SKM-1 treated with dmso at 0.1 percent for 144 hours (cell line): ENCODE data around the gene LRRC27.
A peak's percentile ranks its signal among the peaks of the same experiment; 100 is the strongest.
"Not testable (repeated sequence)": the region's sequence is repeated elsewhere in the genome, so short reads cannot be mapped to it uniquely, and the experiment has no call there.

Experiments
- DNase-seq: peaks from one replicate; lab custom pipeline; 2025; ENCODE audit not compliant: unreplicated experiment; lab: John Stamatoyannopoulos, UW

Gene LRRC27

DNA sequence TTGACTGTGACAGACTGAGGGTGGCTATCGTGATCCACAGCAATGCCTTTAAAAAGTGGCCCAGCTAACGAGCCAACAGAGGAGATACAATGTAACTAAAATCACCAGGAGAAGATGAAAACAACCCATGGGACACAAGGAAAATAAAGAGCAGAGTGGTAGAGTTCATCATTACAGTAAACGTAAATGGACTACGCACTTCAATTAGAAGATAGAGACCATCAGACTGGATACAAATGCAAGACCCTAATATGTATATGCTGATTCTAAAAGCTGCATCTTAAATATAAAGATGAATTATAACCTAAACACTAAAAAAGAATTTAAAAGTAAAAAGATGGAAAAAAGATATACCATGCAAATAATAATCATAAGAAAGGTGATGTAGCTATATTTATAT lies 17.7 kb upstream of the LRRC27 start:
- DNase-seq: no peak

DNA sequence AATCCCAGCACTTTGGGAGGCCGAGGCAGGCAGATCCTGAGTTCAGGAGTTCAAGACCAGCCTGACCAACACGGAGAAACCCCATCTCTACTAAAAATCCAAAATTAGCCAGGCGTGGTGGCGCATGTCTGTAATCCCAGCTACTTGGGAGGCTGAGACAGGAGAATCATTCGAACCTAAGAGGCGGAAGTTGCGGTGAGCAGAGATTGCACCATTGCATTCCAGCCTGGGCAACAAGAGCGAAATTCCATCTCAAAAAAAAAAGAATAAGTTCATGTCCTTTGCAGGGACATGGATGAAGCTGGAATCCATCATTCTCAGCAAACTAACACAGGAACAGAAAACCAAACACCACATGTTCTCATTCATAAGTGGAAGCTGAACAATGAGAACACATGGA lies 17.1 kb upstream of the LRRC27 start:
- DNase-seq: not testable (repeated sequence)

DNA sequence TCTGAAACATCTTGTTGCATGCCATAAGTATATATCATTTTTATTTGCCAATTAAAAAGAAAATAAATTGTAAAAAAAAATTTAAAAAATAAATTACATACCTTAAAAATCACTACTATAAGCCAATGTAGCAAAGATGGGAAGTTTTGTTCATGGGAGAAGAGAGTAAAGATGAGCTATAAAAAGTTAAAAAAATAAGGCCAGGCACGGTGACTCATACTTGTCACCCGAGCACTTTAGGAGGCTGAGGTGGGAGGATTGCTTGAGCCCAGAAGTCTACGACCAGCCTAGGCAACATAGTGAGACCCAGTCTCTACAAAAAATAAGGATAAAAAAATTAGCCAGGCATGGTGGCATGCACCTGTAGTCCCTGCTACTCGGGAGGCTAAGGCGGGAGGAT lies 15.9 kb upstream of the LRRC27 start:
- DNase-seq: no peak

GRCh38 chr10:132317477-132317876 lies 14.5 kb upstream of the LRRC27 start:
- DNase-seq: not testable (repeated sequence)

GRCh38 chr10:132319853-132320653 lies 11.9 kb upstream of the LRRC27 start:
- peak; percentile 85 for DNase-seq

DNA sequence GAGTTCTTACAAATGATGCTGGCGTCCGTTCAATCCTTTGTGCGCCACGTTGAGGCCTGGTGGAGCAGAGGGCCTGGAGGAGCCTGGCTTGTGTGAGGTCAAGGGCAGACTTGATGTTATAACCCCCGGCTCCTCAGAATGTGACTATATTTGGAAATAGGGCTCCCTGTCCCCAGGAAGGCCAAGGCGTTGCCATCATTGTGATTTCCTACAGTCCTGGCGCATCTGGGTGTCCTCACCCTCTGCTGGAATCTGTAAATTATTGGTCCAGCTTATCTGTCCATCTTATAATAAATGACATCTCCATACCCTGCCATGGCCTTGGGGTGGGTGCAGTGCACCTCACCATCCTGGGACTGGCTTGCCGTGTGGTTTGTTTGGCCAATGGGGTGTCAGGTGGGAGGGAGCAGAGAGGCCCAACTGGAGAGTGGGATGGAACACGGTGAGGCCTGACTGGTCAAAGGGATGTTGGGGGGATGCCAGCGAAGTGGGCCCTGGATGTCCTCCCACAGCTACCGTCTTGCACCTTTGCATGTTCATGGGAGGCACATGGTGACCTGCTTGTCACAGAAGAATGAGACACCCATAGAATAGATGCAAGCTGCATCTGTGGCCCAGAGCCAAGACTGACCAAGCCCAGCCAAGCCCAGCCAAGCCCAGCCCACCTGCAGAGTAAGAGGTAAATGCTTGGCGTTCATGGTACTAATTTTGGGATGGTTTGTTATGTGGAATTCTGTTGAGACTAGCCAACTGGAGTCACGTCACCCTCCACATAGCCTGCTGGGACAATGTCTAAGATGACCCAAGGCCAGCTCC lies 11.1 kb upstream of the LRRC27 start:
- DNase-seq: no peak

DNA sequence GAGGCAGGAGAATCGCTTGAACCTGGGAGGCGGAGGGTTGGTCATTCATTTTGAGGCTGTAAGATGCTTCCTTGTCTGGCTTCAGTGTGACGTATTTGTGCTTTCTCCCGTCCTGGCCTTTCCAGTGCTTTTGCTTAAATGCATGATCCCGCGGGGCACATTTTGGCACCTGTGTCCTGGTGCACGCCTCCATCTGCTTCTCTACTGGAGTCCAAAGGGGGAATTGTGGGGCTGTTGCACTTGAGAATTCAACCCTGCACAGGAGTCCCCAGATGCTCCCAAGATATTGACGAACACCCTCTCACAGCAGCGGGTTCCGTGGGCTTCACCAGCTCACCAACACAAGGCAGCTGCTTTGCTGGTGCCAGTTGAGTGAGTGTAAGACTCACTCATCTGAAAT lies 10.3 kb upstream of the LRRC27 start:
- no peak for DNase-seq

GRCh38 chr10:132322586-132323048 lies 9.4 kb upstream of the LRRC27 start:
- peak; percentile 48 for DNase-seq

DNA sequence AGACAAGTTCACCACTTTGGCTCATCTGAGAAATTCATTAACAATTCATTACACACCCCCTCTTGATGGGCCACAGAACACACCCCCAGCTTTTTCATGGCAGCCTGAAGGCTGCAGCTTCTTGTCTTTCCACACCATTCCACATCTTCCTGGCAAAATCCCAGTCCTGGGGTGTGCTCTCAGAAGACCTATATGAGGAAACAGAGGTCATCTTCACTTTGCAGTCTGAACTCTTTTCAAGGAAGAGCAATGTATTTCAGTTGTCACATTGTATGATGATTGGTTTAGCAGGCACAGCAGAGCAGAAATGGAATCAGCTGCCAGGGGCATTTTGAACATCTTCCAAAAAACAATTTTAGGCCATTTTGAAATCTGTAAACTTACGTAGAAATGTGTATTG lies 7.8 kb upstream of the LRRC27 start:
- no peak for DNase-seq

- DNase-seq: no peak
Observed at GRCh38 chr10:132326344-132326889, 5.6 kb upstream of the LRRC27 start.

DNA sequence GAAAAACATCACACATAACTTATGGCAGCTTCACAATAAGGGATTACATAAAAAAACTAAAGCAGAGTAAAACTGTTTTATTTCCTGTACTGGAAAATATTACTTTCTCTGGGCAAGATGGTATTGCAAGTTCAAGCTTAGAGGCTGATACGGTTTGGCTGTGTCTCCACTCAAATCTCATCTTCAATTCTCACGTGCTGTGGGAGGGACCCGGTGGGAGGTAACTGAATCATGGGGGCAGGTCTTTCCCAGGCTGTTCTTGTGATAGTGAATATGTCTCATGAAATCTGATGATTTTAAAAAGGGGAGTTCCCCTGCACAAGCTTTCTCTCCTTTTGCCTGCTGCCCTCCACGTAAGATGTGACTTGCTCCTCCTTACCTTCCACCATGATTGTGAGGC lies 5.1 kb upstream of the LRRC27 start:
- no peak for DNase-seq

DNA sequence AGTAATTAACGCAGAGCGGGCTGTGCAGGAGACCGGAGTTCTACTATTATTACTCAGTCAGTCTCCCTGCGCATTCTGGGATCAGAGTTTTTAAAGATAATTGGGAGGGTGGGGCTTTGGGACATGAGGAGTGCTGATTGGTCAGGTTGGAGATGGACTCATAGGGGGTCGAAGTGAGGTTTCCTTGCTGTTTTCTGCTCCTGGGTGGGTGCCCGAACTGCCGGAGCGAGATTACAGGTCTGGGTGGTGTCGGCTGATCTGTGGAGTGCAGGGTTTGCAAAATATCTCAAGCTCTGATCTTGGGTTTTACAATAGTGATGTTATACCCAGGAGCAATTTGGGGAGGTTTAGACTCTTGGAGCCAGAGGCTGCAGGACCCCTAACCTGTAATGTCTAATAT lies 3.9 kb upstream of the LRRC27 start:
- no peak for DNase-seq

DNA sequence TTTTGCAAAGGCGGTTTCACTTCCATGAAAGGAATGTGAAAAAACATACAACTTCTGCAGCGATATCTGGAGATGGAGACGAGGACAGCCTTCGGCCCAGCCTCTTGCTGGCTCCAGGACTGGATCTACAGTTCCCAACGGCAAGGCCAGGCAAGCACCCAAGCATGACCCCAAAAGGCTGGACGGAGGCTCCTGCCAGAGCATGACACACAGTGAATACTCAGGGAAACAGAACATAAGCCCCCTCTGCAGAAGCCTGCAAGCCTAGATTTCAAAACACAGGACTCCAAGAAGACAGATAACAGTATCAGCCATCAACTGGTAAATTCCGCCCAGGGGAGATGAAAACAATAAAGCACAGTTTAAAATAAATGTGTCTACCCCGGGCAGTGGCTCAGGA lies 3.3 kb upstream of the LRRC27 start:
- DNase-seq: no peak

- peak; percentile 36 for DNase-seq
Observed at GRCh38 chr10:132329565-132330485, 2.2 kb upstream of the LRRC27 start.

DNA sequence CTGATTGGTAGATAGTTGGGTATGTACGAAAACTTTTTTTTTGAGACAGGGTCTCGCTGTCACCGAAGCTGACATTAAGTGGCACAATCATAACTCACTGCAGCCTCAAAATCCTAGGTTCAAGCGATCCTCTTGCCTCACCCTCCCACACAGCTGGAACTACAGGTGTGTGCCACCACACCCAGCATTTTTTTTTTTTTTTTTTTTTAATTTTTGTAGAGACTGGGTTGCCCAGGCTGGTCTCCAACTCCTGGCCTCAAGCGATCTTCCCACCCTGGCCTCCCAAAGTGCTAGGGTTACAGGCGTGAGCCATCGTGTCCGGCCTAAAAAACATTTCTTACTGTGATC lies 1.5 kb upstream of the LRRC27 start:
- no peak for DNase-seq

- peak; percentile 52 for DNase-seq
Observed at GRCh38 chr10:132332433-132332754, 401 bp downstream of the LRRC27 start.

- DNase-seq: no peak
Observed at GRCh38 chr10:132333386-132333785, 1.4 kb downstream of the LRRC27 start.

- no peak for DNase-seq
Observed at GRCh38 chr10:132334631-132335188, 2.7 kb downstream of the LRRC27 start.

DNA sequence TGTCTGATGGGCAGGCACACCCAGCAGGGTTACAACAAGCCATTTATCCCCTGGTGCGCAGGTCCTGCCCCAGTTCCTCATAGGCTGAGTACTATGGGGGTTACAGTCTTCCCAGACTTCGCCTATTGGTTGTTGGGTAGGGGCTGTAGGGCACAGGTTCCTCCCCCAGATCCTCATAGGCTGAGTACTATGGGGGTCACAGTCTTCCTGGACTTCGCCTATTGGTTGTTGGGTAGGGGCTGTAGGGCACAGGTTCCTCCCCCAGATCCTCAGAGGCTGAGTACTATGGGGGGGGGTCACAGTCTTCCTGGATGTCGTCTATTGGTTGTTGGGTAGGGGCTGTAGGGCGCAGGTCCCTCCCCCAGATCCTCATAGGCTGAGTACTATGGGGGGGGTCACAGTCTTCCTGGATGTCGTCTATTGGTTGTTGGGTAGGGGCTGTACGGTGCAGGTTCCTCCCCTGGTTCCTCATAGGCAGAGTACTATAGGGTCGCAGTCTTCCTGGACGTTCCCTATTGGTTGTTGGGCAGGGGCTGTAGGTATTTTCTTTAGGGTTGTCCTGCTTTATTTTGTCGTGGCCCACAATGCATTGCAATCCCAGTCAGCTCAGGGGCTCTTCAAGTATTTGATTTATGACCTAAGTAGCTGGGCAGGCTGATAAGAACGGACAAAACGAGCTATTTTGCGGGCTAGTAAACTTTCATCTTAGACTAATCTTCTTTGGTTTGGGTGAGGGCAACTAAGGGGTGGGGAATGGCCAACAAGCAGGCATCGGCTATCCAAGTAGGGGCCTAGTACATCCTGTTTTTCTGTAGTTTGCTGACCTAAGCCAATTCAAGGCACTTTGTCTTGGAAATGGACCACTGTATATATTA lies 3.4 kb downstream of the LRRC27 start:
- DNase-seq: no peak
